Body of pancreas (tissue), 4 donors: ENCODE measurements around the gene CRBN.

Experiments
- POLR2A ChIP-seq, 3 donors: fragments of 450-650 bp; IDR thresholded peaks; one replicate each; pipeline ENCODE4 v1.6.1; 2016; ENCODE audit warnings: antibody characterized with exemption in 3 of 3, mild to moderate bottlenecking in 2 of 3
- TF ChIP-seq, protein P1 (sequence below), 7 experiments: fragments of 450-650 bp in 4 of 7; fragments of 200-600 bp in 3 of 7; sonication (generic) in 3 of 7; IDR thresholded peaks; one replicate each; pipeline ENCODE4 v1.5.1; 2016 to 2019; ENCODE audit warnings: antibody characterized with exemption in 7 of 7

GRCh38 chr3:3170998-3171397, 8.5 kb downstream of the CRBN start:
- TF ChIP-seq, protein P1, sequence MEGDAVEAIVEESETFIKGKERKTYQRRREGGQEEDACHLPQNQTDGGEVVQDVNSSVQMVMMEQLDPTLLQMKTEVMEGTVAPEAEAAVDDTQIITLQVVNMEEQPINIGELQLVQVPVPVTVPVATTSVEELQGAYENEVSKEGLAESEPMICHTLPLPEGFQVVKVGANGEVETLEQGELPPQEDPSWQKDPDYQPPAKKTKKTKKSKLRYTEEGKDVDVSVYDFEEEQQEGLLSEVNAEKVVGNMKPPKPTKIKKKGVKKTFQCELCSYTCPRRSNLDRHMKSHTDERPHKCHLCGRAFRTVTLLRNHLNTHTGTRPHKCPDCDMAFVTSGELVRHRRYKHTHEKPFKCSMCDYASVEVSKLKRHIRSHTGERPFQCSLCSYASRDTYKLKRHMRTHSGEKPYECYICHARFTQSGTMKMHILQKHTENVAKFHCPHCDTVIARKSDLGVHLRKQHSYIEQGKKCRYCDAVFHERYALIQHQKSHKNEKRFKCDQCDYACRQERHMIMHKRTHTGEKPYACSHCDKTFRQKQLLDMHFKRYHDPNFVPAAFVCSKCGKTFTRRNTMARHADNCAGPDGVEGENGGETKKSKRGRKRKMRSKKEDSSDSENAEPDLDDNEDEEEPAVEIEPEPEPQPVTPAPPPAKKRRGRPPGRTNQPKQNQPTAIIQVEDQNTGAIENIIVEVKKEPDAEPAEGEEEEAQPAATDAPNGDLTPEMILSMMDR (IDR thresholded peaks at IDR 0.05): peak in 5 of 7 experiments; percentile 19 to 31 (median 21)
- no peak for TF ChIP-seq POLR2A (IDR thresholded peaks at IDR 0.05)
